Epithelial cell of esophagus (primary cell): ENCODE measurements around the gene CTLA4.

Experiments used
- DNase-seq: peaks from one replicate; pipeline ENCODE4 v3.0.0; 2010; ENCODE audit warnings: low read depth
- H3K4me3 ChIP-seq: 2 replicates; pipeline ENCODE4 v1.5.1; 2011; ENCODE audit warnings: mild to moderate bottlenecking, low read length, control low read depth
- TF ChIP-seq, protein P1 (sequence below): IDR thresholded peaks from 2 replicates; pipeline ENCODE4 v1.5.1; 2011; ENCODE audit warnings: low read depth, mild to moderate bottlenecking, low read length, control low read depth, inconsistent platforms; ENCODE audit not compliant: insufficient read depth; ENCODE audit errors: missing control alignments

CTLA4 gene

DNA sequence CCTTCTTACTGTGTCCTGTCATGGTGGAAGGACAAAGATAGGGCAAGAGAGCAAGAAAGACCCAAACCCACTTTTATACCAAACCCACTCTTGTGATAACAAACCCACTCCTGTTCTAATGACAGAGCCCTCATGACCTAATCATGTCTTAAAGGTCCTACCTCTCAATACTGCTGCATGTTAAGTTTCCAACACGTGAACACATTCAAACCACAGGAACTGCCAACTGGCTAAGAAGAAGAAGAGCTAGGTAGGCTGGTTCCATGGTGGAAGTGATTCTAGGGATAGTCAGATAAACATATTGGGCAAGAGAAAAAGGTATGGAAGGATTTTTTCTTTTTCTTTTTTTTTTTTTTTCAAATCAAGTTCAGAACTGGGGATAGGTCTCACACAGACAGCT, 22.0 kb downstream of the CTLA4 start:
- no peak overlapping the region for H3K4me3 ChIP-seq
- TF ChIP-seq, protein P1, sequence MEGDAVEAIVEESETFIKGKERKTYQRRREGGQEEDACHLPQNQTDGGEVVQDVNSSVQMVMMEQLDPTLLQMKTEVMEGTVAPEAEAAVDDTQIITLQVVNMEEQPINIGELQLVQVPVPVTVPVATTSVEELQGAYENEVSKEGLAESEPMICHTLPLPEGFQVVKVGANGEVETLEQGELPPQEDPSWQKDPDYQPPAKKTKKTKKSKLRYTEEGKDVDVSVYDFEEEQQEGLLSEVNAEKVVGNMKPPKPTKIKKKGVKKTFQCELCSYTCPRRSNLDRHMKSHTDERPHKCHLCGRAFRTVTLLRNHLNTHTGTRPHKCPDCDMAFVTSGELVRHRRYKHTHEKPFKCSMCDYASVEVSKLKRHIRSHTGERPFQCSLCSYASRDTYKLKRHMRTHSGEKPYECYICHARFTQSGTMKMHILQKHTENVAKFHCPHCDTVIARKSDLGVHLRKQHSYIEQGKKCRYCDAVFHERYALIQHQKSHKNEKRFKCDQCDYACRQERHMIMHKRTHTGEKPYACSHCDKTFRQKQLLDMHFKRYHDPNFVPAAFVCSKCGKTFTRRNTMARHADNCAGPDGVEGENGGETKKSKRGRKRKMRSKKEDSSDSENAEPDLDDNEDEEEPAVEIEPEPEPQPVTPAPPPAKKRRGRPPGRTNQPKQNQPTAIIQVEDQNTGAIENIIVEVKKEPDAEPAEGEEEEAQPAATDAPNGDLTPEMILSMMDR: no peak
- no peak for DNase-seq

DNA sequence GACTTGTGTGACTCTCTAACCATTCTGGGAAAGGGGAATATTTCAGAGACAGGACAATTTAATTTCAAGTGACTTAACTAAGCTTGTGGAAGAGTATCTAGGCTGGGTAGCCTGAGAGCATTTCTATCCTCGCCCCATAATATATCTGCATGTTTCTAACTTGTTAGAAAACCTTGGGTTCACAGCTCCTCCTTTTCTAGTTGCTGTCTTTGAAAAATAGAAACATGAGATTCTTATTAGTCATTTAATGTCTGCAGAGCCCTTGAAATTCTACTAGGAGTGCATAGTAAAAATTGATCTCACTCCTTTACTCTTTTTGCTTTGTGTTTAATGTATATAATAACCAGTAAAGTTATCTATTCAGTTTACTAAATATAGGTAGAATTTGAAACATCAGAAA, 22.4 kb downstream of the CTLA4 start:
- TF ChIP-seq, protein P1: no peak
- DNase-seq: no peak
- no peak overlapping the region for H3K4me3 ChIP-seq

DNA sequence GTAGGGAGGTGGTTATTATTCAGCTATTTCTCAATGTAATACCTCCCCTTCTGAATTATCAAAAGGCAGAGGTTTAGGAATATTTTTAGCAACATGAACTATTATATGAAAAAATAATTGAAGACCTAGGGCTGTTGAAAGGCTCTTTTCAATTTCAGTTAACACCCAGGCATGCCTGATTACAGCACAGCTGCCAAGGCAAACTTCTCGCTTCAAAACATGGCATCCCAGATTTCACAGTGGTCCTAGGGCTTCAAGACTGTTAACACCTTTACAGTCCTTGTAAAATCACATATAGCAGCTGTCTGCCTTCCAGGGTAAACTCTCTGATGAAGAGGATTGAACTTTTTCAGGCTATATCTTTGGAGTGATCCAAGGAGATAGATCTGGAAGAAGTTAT, 23.2 kb downstream of the CTLA4 start:
- H3K4me3 ChIP-seq: no peak overlapping the region
- no peak for DNase-seq
- TF ChIP-seq, protein P1: no peak

DNA sequence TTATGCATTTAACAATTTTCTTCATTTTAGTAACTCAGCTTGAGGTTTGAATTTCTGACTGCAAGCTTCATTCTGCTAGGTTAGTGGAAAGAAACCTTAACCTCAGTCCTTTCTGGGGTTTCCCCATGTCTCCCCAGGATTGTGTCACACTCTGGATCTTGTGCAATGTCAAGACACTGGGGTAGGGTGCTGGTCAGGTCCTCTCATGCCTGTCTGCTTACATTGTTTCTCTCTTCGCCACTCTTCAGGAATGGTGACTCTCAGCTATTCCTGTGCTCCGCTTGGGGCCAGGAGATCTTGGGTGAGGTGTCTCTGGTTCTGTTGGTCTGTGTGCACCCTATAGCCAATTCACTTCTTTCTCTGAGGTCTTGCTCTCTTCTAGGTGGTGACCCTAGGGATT, 23.9 kb downstream of the CTLA4 start:
- H3K4me3 ChIP-seq: no peak overlapping the region
- DNase-seq: peak; percentile 83
- TF ChIP-seq, protein P1: no peak

DNA sequence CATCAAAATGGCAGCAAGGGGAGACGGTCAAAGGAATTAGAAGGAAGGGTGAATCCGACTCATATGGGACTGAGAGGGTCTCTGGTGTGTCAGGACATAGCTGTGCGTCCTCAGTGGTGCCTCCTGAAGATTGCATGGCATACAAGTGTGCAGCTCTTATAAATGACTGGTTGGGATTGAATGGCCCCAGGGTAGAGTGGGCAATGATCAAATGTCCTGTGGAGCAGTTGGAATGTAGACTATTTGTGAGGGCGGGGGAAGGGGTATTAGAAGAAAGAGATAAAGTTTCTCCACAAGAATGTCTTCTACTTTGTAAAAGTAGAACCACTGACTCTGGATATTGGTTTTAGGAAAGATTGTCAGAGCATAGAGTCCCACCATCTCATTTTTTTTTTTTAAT, 24.6 kb downstream of the CTLA4 start:
- no peak for DNase-seq
- H3K4me3 ChIP-seq: no peak overlapping the region
- TF ChIP-seq, protein P1: no peak

DNA sequence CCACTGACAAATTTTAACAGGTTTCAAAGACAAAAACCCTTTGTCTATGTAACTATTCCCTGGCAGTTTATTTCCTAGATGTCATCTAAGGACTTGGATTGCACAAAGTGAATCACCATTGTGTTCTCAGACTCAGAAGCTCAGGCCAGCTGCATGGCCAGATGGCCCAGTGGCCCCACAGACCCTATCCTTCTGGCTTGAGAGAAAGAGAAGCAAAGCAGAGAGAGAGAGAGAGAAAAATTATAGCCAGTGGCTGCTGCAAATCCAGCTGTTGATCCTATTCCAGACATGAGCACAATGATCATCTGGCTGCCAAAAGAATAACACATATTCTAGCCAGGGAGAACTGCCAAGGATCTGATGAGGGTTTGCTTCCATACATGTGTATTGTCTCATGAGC, 25.8 kb downstream of the CTLA4 start:
- DNase-seq: no peak
- H3K4me3 ChIP-seq: no peak overlapping the region

DNA sequence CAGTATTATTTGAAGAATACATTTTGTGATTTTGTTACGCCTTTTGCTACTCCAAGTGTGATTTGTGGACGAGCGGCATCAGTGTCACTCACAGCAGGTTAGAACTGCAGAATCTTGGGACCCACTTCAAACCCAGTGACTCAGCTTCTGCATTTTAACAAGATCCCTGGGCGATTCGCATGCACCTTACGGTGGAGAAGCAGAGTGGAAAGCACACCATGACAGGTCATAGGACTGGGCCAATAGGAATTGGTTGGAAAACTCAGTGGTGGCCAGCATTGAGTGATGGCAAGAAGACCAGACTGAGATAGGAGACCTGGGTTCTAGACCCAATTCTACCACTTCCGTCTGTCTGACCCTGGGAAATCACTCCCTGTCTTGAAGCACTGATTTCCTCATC, 26.3 kb downstream of the CTLA4 start:
- TF ChIP-seq, protein P1: no peak
- DNase-seq: no peak
- H3K4me3 ChIP-seq: no peak overlapping the region

More for the DNA sequence above, 25.8 kb downstream of the CTLA4 start:
- TF ChIP-seq, protein P1: no peak
